BLaER1 (cell line): ENCODE measurements around the gene DDX24.
A peak's percentile ranks its signal among the peaks of the same experiment; 100 is the strongest.

Experiments
- H3K27ac ChIP-seq: shearing (Covaris generic); formaldehyde crosslinking; 2 replicates; pipeline ENCODE4 v1.8.1; 2022
- H3K27me3 ChIP-seq: shearing (Covaris generic); formaldehyde crosslinking; 2 replicates; pipeline ENCODE4 v1.8.1; 2022
- H3K36me3 ChIP-seq: shearing (Covaris generic); formaldehyde crosslinking; 2 replicates; pipeline ENCODE4 v1.8.1; 2022
- H3K4me1 ChIP-seq: shearing (Covaris generic); formaldehyde crosslinking; 2 replicates; pipeline ENCODE4 v1.8.1; 2022
- H3K4me2 ChIP-seq: shearing (Covaris generic); formaldehyde crosslinking; 2 replicates; pipeline ENCODE4 v1.8.1; 2022
- H3K4me3 ChIP-seq: shearing (Covaris generic); formaldehyde crosslinking; 2 replicates; pipeline ENCODE4 v1.8.1; 2022
- H3K9ac ChIP-seq: shearing (Covaris generic); formaldehyde crosslinking; 2 replicates; pipeline ENCODE4 v1.8.1; 2022
- H3K9me3 ChIP-seq: shearing (Covaris generic); formaldehyde crosslinking; 2 replicates; pipeline ENCODE4 v1.8.1; 2022
- H4K20me1 ChIP-seq: shearing (Covaris generic); formaldehyde crosslinking; 2 replicates; pipeline ENCODE4 v1.8.1; 2022
- Cebpa-rat ChIP-seq: shearing (Covaris generic); IDR thresholded peaks from 2 replicates; pipeline ENCODE4 v1.8.1; 2022

DDX24 gene

GRCh38 chr14:94018308-94018707, 62.7 kb downstream of the DDX24 start:
- no peaks in the 10 kb centered on the region for H3K36me3 ChIP-seq
- no peak overlapping the region for H3K4me3 ChIP-seq
- no peak overlapping the region for H3K4me2 ChIP-seq
- H4K20me1 ChIP-seq: no peaks in the 10 kb centered on the region; the same call in 1 of the 2 replicates
- H3K4me1 ChIP-seq: peaks cover 25% of the 10 kb centered on the region
- no peak for TF ChIP-seq Cebpa-rat
- H3K27me3 ChIP-seq: no peaks in the 10 kb centered on the region
- H3K9me3 ChIP-seq: no peaks in the 10 kb centered on the region
- no peak overlapping the region for H3K9ac ChIP-seq
- H3K27ac ChIP-seq: no peak overlapping the region

- Histone ChIP-seq H3K27me3 (no peaks in the 10 kb centered on the region), H3K9me3 (no peaks in the 10 kb centered on the region), H3K4me2 (no peak overlapping the region), H3K36me3 (no peaks in the 10 kb centered on the region), H3K4me1 (peaks cover 16% of the 10 kb centered on the region), H3K4me3 (no peak overlapping the region), H3K9ac (no peak overlapping the region), H4K20me1 (no peaks in the 10 kb centered on the region; the same call in 1 of the 2 replicates), H3K27ac (no peak overlapping the region)
- no peak for TF ChIP-seq Cebpa-rat
Measured at GRCh38 chr14:94016446-94016976, 64.5 kb downstream of the DDX24 start.

- TF ChIP-seq Cebpa-rat: no peak
- Histone ChIP-seq H4K20me1 (no peaks in the 10 kb centered on the region), H3K4me3 (no peak overlapping the region), H3K27ac (no peak overlapping the region), H3K36me3 (no peaks in the 10 kb centered on the region), H3K9ac (no peak overlapping the region), H3K27me3 (no peaks in the 10 kb centered on the region), H3K4me1 (peaks cover 22% of the 10 kb centered on the region), H3K4me2 (no peak overlapping the region), H3K9me3 (no peaks in the 10 kb centered on the region)
Measured at GRCh38 chr14:94015223-94015622, 65.8 kb downstream of the DDX24 start.

GRCh38 chr14:94014382-94014781, 66.6 kb downstream of the DDX24 start:
- H3K27ac ChIP-seq: no peak overlapping the region
- H3K9ac ChIP-seq: no peak overlapping the region
- H4K20me1 ChIP-seq: no peaks in the 10 kb centered on the region
- no peaks in the 10 kb centered on the region for H3K9me3 ChIP-seq
- H3K4me1 ChIP-seq: peaks cover 31% of the 10 kb centered on the region
- H3K4me3 ChIP-seq: no peak overlapping the region
- TF ChIP-seq Cebpa-rat: no peak
- H3K4me2 ChIP-seq: no peak overlapping the region
- H3K36me3 ChIP-seq: no peaks in the 10 kb centered on the region
- H3K27me3 ChIP-seq: no peaks in the 10 kb centered on the region

- no peaks in the 10 kb centered on the region for H3K9me3 ChIP-seq
- H3K36me3 ChIP-seq: no peaks in the 10 kb centered on the region
- H4K20me1 ChIP-seq: no peaks in the 10 kb centered on the region
- H3K9ac ChIP-seq: no peak overlapping the region
- TF ChIP-seq Cebpa-rat: no peak
- peaks cover 35% of the 10 kb centered on the region for H3K4me1 ChIP-seq
- no peaks in the 10 kb centered on the region for H3K27me3 ChIP-seq
- peak overlapping the region; percentile 72 for H3K4me2 ChIP-seq
- H3K4me3 ChIP-seq: no peak overlapping the region; the same call in 1 of the 2 replicates
- no peak overlapping the region for H3K27ac ChIP-seq
Measured at GRCh38 chr14:94011795-94012194, 69.2 kb downstream of the DDX24 start.

GRCh38 chr14:94010625-94011024, 70.4 kb downstream of the DDX24 start:
- Histone ChIP-seq H3K4me1 (peaks cover 35% of the 10 kb centered on the region), H3K27ac (no peak overlapping the region), H3K4me3 (no peak overlapping the region), H3K9me3 (no peaks in the 10 kb centered on the region), H3K36me3 (no peaks in the 10 kb centered on the region), H4K20me1 (no peaks in the 10 kb centered on the region), H3K27me3 (no peaks in the 10 kb centered on the region), H3K4me2 (peak overlapping the region; percentile 72; the same call in 1 of the 2 replicates), H3K9ac (no peak overlapping the region)
- no peak for TF ChIP-seq Cebpa-rat

DNA sequence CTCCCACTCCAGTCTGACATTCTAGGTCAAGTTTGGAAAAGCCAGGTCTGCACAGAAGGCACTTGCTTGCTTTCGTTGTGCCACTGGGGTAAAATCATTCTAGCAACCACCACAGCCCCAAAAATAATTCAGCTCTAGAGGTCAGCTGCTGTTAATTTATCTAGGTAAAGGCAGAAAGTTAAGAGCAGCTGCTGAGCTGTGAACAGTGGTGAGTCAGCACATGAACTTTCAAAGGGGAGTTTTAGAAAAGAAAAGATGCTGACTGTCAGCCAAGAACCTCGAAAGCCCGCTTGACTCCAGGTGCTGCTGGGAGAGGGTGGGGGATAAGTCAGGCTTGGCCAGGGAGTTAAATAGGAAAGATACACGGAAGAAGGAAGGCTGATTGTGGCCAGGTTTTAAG, 71.2 kb downstream of the DDX24 start:
- H4K20me1 ChIP-seq: no peaks in the 10 kb centered on the region
- no peaks in the 10 kb centered on the region for H3K27me3 ChIP-seq
- no peak for TF ChIP-seq Cebpa-rat
- peak overlapping the region; percentile 72 for H3K4me2 ChIP-seq
- no peaks in the 10 kb centered on the region for H3K36me3 ChIP-seq
- no peak overlapping the region for H3K9ac ChIP-seq
- no peaks in the 10 kb centered on the region for H3K9me3 ChIP-seq
- no peak overlapping the region for H3K27ac ChIP-seq
- H3K4me1 ChIP-seq: peaks cover 35% of the 10 kb centered on the region
- H3K4me3 ChIP-seq: no peak overlapping the region

DNA sequence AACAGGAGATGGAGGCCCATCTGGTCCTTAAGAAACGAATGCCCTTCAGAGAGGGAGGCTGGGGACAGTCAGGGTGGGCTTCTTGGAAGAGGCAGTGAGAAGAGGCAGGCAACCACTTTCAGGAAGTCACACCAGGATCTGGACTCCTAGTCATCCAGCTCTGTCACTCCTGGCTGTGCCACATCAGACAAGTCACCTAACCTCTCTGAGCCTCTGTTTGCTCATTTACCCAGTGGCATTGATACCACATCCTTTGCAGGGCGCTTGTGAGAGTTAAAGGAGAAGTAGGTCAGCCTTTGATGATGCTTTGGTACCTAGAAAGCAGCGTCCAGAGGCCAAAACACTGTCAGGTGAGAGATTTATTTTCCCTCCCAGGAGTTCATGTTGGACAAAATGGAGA, 72.8 kb downstream of the DDX24 start:
- Histone ChIP-seq H4K20me1 (no peaks in the 10 kb centered on the region), H3K27ac (no peak overlapping the region), H3K9ac (no peak overlapping the region), H3K9me3 (no peaks in the 10 kb centered on the region), H3K4me1 (peaks cover 35% of the 10 kb centered on the region), H3K4me2 (no peak overlapping the region), H3K27me3 (no peaks in the 10 kb centered on the region), H3K36me3 (no peaks in the 10 kb centered on the region), H3K4me3 (no peak overlapping the region)
- no peak for TF ChIP-seq Cebpa-rat

DNA sequence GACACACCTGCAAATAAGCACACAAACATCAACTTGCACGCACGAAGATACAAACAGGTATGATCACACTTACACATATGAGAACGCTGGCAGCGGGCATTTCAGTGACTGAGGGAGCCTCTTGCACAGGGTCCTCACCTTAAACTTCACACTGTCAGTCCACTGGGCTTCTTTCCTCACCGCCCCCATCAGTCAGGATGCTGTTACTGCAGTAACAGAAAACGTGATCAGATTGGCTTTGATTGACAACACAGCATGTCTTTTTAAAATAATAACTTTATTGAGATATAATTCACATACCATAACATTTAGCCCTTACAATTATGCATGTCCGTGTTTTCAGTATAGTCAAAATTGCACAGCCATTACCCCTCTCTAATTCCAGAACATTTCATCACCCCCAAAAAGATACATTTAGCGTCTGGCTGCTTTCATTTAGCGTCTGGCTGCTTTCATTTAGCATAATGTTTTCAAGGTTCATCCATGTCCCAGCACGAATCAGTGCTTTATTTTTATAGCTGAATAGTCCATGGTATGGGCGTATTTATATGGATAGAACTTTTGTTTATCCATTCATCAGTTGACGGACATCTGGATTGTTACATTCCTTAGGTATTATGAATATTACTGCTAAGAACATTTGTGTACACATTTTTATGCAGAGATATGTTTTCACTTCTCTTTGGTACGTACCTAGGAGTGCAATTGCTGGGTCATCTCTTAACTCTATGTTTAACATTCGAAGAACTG, 75.5 kb downstream of the DDX24 start:
- Histone ChIP-seq H3K4me2 (no peak overlapping the region), H4K20me1 (no peaks in the 10 kb centered on the region), H3K4me3 (no peak overlapping the region), H3K4me1 (peaks cover 23% of the 10 kb centered on the region), H3K27ac (no peak overlapping the region), H3K36me3 (no peaks in the 10 kb centered on the region), H3K9ac (no peak overlapping the region), H3K27me3 (no peaks in the 10 kb centered on the region), H3K9me3 (no peaks in the 10 kb centered on the region)
- no peak for TF ChIP-seq Cebpa-rat

DNA sequence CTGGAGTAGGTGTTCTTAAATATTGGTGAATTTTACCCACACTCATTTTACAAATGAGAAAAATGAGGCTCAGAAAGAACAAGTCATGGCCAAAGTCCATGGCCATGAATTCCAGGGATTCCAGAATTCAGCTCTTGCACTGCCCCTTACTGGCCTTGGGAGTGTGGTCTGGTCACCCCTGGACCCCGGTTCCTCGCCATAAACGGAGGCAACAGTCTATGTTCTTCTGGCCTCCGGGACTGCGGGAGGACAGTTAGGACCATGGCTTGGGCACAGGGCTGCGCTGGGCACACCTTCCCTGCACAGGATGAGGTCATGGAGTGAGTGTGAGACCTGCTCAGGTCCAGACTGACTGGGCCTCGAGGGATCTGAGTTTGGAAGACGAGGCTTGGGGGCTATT, 77.0 kb downstream of the DDX24 start:
- Histone ChIP-seq H3K4me2 (no peak overlapping the region), H4K20me1 (no peaks in the 10 kb centered on the region), H3K9me3 (no peaks in the 10 kb centered on the region), H3K4me3 (no peak overlapping the region), H3K9ac (no peak overlapping the region), H3K36me3 (no peaks in the 10 kb centered on the region), H3K27ac (no peak overlapping the region), H3K27me3 (no peaks in the 10 kb centered on the region), H3K4me1 (peaks cover 9% of the 10 kb centered on the region)
- TF ChIP-seq Cebpa-rat: no peak
